Activated naive CD8-positive, alpha-beta T cell treated with anti-CD3 and anti-CD28 coated beads for 36 hours (primary cell): ENCODE data around the gene GOLIM4. TPM values are rescaled to one million over a fixed set of nuclear protein-coding genes. Genes with fewer than 3 reads are reported as not detected.

ENCODE experiments used
- DNase-seq: peaks from one replicate; pipeline ENCODE4 v3.0.0; 2021
- H3K27ac Mint-ChIP-seq: one replicate; pipeline ENCODE4 v1.8.0; 2022; ENCODE audit warnings: mild to moderate bottlenecking, moderate library complexity, mixed read lengths
- H3K27me3 Mint-ChIP-seq: one replicate; pipeline ENCODE4 v1.8.0; 2022; ENCODE audit warnings: mild to moderate bottlenecking, mixed read lengths
- H3K36me3 Mint-ChIP-seq: one replicate; pipeline ENCODE4 v1.8.0; 2021; ENCODE audit warnings: mild to moderate bottlenecking, mixed read lengths
- H3K4me1 Mint-ChIP-seq: one replicate; pipeline ENCODE4 v1.8.0; 2021; ENCODE audit warnings: mixed read lengths
- H3K4me3 Mint-ChIP-seq: one replicate; pipeline ENCODE4 v1.8.0; 2022; ENCODE audit warnings: mild to moderate bottlenecking, moderate library complexity, mixed read lengths
- H3K9me3 Mint-ChIP-seq: one replicate; pipeline ENCODE4 v1.8.0; 2022; ENCODE audit warnings: mixed read lengths
- total RNA-seq, 2 experiments: library from RNA; stranded (reverse); gene quantifications; one replicate each; pipeline ENCODE4 v1.2.3, GENCODE V29; 2021

Gene GOLIM4
- total RNA-seq, 2 experiments from 2014 or later = 6.1 to 6.5 TPM

- Mint-ChIP-seq H3K9me3 (no peaks in the 10 kb centered on the region), H3K36me3 (no peaks in the 10 kb centered on the region), H3K27ac (no peak overlapping the region), H3K4me1 (no peaks in the 10 kb centered on the region), H3K27me3 (peaks cover 4% of the 10 kb centered on the region), H3K4me3 (no peak overlapping the region)
- no peak for DNase-seq
Measured at GRCh38 chr3:167978486-167978885, 117.2 kb downstream of the GOLIM4 start.

GRCh38 chr3:167978071-167978470 lies 117.7 kb downstream of the GOLIM4 start:
- Mint-ChIP-seq H3K36me3 (no peaks in the 10 kb centered on the region), H3K4me3 (no peak overlapping the region), H3K27ac (no peak overlapping the region), H3K4me1 (no peaks in the 10 kb centered on the region), H3K9me3 (no peaks in the 10 kb centered on the region), H3K27me3 (peaks cover 4% of the 10 kb centered on the region)
- no peak for DNase-seq

DNA sequence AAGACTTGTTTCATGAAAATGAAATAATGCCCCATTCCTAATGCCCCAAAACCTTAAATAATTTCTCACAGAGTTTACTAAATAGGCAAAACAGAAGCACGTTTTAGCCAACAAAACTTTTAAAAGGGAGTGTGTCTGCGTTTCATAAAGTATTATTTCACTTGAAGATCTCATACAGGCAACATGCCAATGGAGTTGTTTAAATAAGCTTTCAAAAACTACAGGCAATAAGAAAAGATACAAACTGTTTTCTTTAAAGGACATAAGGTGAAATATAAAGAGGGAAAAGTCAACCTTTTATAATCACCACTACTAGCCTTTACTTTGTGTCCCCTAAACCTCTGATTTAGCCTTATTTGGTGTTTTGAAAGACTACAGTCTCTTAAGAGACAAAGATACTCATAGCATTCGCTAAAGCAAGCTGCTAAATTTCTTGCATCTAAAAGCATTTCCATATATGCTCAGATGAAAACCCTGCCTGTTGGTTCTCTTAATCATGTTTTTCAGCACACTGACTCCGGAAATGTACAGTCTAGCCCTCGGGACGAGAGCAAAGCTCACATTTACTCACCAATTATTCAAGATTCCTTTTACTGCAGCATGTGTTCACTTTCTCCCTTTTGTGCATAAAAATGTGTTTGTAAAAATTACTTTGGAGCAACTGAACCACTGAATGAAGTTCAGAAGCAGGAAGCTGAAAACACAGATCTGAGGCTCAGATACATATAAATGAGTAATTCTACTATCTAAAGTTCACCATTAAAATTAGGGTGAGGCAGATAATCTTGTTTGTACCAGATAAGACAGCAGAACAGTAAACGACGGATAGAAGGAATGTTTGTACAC lies 119.0 kb downstream of the GOLIM4 start:
- Mint-ChIP-seq H3K27ac (no peak overlapping the region), H3K36me3 (no peaks in the 10 kb centered on the region), H3K4me3 (no peak overlapping the region), H3K27me3 (peaks cover 4% of the 10 kb centered on the region), H3K4me1 (no peaks in the 10 kb centered on the region), H3K9me3 (no peaks in the 10 kb centered on the region)
- DNase-seq = no peak

DNA sequence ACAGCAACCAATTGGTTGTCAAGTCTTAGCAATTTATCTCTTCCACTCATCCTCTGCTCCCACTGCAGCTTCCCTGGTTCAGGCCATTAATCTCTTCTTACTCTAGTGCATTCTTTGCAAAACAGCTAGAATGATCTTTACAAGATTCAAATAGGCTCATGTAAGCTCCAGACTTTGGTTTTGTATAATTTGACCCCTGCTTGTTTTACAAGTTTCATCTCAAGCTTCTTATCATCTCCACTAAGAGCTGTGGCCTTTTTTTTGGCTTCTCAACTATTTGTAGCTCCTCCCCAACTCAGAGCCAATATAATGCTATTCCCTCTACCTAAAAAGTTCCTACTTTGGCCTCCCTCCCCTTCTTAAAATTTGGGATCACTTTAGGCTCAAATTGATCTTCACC lies 121.8 kb downstream of the GOLIM4 start:
- no peaks in the 10 kb centered on the region for H3K4me1 Mint-ChIP-seq
- no peaks in the 10 kb centered on the region for H3K27me3 Mint-ChIP-seq
- no peaks in the 10 kb centered on the region for H3K9me3 Mint-ChIP-seq
- no peak overlapping the region for H3K27ac Mint-ChIP-seq
- H3K4me3 Mint-ChIP-seq = no peak overlapping the region
- DNase-seq = no peak
- H3K36me3 Mint-ChIP-seq = no peaks in the 10 kb centered on the region

DNA sequence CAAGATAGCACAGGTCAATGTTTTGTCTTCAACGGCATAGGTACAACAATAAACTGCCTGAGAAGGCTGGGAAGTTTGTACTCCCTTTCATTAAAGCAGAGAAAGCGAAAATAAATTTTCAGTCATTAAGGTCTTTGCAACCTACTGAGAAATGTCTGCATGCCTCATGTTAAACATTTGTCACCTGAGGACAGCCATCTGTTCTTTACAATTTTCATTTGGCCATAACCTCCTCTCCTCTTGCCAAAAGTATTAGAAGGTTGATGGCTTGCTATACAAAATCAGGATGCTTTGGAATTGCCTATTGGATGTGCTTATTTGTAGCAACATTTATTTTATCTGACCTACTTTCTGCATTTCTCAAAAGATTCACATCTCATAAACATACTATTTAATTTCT lies 122.7 kb downstream of the GOLIM4 start:
- Mint-ChIP-seq H3K4me1 (no peaks in the 10 kb centered on the region), H3K36me3 (no peaks in the 10 kb centered on the region), H3K4me3 (no peak overlapping the region), H3K27me3 (no peaks in the 10 kb centered on the region), H3K9me3 (no peaks in the 10 kb centered on the region), H3K27ac (no peak overlapping the region)
- no peak for DNase-seq

DNA sequence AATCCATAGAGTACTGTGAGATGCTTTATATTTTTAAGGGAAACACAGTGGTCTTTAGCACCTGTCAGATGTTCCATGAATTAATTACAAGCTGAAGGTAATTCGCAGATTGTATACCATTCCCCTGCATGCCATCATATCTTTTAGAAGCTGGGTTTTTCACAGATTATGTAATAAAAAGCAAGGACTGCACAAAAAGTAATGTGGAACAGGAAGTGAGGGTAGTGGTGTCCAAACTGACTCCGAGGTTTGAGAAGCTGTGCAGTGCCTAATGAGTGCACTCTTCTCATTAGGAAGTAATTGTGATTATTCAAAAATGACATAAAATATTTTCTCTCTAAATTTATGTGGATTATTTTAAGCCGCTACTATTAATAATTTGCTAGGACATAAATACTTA lies 123.2 kb downstream of the GOLIM4 start:
- H3K27me3 Mint-ChIP-seq = no peaks in the 10 kb centered on the region
- H3K9me3 Mint-ChIP-seq = no peaks in the 10 kb centered on the region
- no peak overlapping the region for H3K27ac Mint-ChIP-seq
- no peak for DNase-seq
- H3K36me3 Mint-ChIP-seq = no peaks in the 10 kb centered on the region
- H3K4me3 Mint-ChIP-seq = no peak overlapping the region
- H3K4me1 Mint-ChIP-seq = no peaks in the 10 kb centered on the region

DNA sequence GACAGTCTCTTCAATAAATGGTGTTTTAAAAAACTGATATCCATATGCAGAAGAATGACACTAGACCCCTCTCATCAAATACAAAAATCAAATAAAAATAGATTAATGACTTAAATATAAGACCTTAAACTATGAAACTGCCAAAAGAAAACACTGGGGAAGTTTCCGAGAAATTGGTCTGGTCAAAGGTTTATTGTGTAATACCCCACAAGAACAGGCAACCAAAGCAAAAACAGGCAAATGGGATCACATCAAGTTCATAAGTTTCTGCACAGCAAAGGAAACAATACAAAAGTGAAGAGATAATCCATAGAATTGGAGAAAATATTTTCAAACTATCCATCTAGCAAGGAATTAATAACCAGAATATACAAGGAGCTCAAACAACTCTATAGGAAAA lies 126.2 kb downstream of the GOLIM4 start:
- no peaks in the 10 kb centered on the region for H3K27me3 Mint-ChIP-seq
- DNase-seq = no peak
- no peaks in the 10 kb centered on the region for H3K4me1 Mint-ChIP-seq
- H3K4me3 Mint-ChIP-seq = no peak overlapping the region
- no peaks in the 10 kb centered on the region for H3K36me3 Mint-ChIP-seq
- H3K27ac Mint-ChIP-seq = no peak overlapping the region
- no peaks in the 10 kb centered on the region for H3K9me3 Mint-ChIP-seq

GRCh38 chr3:167967257-167968036 lies 128.3 kb downstream of the GOLIM4 start:
- Mint-ChIP-seq H3K4me1 (no peaks in the 10 kb centered on the region), H3K36me3 (no peaks in the 10 kb centered on the region), H3K27me3 (no peaks in the 10 kb centered on the region), H3K9me3 (no peaks in the 10 kb centered on the region), H3K27ac (no peak overlapping the region), H3K4me3 (no peak overlapping the region)
- DNase-seq = no peak
